ENCODE results near the gene GLMP. TPM values are rescaled to one million over a fixed set of nuclear protein-coding genes. Genes with fewer than 3 reads are reported as not detected.
A peak's percentile ranks its signal among the peaks of the same experiment; 100 is the strongest.

GLMP gene
- total RNA-seq, 3 donors from 2014 or later (not counting 1 experiment from before 2014, with no cell fraction given) = 22.9 to 29.1 (median 26.8) TPM

DNA sequence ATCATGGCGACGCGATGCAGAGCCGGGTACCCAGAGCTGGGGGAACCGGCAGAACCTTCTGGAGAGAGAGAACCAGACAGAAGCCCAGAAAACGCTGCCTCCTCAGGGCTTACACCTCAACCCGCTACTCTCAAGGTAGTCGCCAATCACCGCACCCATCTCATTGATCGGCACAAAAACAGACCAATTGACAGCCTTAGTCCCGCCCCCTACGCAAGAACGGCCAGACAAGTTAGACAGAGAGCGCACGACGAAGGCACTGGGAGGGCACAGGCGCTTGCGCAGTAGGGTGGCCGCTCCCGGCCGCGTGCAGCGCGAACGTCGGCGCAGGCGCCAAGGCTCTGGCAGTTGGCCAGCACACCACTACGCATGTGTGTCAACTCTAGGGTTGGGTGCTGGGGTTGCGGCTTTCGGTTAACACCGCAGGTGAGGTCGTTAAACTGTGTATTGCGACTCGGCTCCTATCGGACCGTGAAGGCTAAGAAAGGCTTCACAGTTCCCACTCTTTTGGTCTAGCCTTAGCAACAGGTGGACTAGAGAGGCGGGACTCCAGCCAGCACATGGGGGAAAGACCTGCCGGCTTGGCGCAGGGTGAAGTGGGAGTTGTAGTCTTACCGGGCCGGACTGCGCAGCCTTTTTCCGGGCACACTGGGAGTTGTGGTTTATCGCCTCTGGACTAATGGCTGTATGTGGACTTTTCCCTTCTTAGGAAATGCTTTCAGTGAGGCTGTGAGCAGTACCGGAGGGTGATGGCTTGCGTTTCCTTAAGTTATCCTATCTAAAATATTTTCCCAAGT is 42.9 kb upstream of the GLMP start, which contains the start of the genes CCT3 and TSACC:
Gene CCT3 (minus strand): TSS at position 113 of the 797 bp plus-strand sequence. CDS start 108 bp downstream, at position 5.
Gene TSACC (plus strand): TSS at position 347 of the 797 bp plus-strand sequence. CDS start 1,232 bp downstream, outside the sequence.
- peak within 1 kb of the TSS; percentile 95 for H3K27ac Mint-ChIP-seq

DNA sequence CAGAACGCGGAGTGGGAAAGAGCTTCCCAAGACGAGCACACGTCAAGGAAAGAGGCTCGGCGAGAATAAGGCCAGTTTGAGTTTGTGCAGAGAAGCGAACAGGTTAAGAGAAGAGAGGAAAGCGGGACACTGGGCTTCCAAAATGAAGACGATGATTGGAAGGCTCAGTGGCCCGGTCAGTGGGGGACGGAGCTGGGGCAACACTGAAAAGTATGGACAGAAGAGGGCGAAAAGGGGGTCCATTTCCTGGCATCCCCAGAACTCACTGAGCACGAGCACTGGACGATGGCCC is 42.4 kb upstream of the GLMP start:
- peaks cover 38 to 41% of the 10 kb centered on the region in 2 donors for H3K4me1 Mint-ChIP-seq
- H3K4me1 ChIP-seq (ENCODE audit: control insufficient read depth, insufficient read depth, low read length) = peaks cover 18% of the 10 kb centered on the region
- 0% methylated on average over 14 of the region's 14 CpGs for WGBS (ENCODE audit: insufficient coverage)
- peak overlapping the region; percentile 95 for H3K4me3 Mint-ChIP-seq
- peak overlapping the region; percentile 95 for H3K27ac Mint-ChIP-seq
- H3K27me3 Mint-ChIP-seq (ENCODE audit: low read depth in 2 of 2) = no peaks in the 10 kb centered on the region
- no peaks in the 10 kb centered on the region for H3K27me3 ChIP-seq (ENCODE audit: control insufficient read depth, insufficient read depth, low read length)
- peak overlapping the region; percentile 88 for H3K27ac ChIP-seq (ENCODE audit: low read length)
- intact Hi-C loops (cut with micrococcal nuclease) = loop anchor here (5.0 kb wide), 1 partner anchor 164 kb away; the partner anchor contains the start of gene MEF2D
- peaks cover 26% of the 10 kb centered on the region for H3K36me3 ChIP-seq (ENCODE audit: control insufficient read depth, insufficient read depth, low read length)
- H3K4me3 ChIP-seq (ENCODE audit: low read length) = peak overlapping the region; percentile 84
- no peaks in the 10 kb centered on the region for H3K9me3 ChIP-seq (ENCODE audit: control insufficient read depth, insufficient read depth, low read length)
- peaks cover 6% of the 10 kb centered on the region for H3K36me3 Mint-ChIP-seq
- DNase-seq (no peak), ATAC-seq (peak in 1 of 3 donors; percentile 0)
- H3K9me3 Mint-ChIP-seq = no peaks in the 10 kb centered on the region
- TF ChIP-seq, protein P1, sequence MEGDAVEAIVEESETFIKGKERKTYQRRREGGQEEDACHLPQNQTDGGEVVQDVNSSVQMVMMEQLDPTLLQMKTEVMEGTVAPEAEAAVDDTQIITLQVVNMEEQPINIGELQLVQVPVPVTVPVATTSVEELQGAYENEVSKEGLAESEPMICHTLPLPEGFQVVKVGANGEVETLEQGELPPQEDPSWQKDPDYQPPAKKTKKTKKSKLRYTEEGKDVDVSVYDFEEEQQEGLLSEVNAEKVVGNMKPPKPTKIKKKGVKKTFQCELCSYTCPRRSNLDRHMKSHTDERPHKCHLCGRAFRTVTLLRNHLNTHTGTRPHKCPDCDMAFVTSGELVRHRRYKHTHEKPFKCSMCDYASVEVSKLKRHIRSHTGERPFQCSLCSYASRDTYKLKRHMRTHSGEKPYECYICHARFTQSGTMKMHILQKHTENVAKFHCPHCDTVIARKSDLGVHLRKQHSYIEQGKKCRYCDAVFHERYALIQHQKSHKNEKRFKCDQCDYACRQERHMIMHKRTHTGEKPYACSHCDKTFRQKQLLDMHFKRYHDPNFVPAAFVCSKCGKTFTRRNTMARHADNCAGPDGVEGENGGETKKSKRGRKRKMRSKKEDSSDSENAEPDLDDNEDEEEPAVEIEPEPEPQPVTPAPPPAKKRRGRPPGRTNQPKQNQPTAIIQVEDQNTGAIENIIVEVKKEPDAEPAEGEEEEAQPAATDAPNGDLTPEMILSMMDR (IDR thresholded peaks at IDR 0.05) = no peak

More for the DNA sequence above, 42.9 kb upstream of the GLMP start, which contains the start of the genes CCT3 and TSACC:
- Histone ChIP-seq H3K9me3 (ENCODE audit: control insufficient read depth, insufficient read depth, low read length) (no peaks in the 10 kb centered on the region), H3K36me3 (ENCODE audit: control insufficient read depth, insufficient read depth, low read length) (peaks cover 23% of the 10 kb centered on the region), H3K4me3 (ENCODE audit: low read length) (peak within 1 kb of the TSS; percentile 84), H3K27ac (ENCODE audit: low read length) (peak within 1 kb of the TSS; percentile 88), H3K27me3 (ENCODE audit: control insufficient read depth, insufficient read depth, low read length) (no peaks in the 10 kb centered on the region), H3K4me1 (ENCODE audit: control insufficient read depth, insufficient read depth, low read length) (peaks cover 18% of the 10 kb centered on the region)
- Mint-ChIP-seq H3K4me1 (peaks cover 38 to 41% of the 10 kb centered on the region in 2 donors), H3K4me3 (peak within 1 kb of the TSS; percentile 95), H3K27me3 (ENCODE audit: low read depth in 2 of 2) (no peaks in the 10 kb centered on the region), H3K36me3 (peaks cover 6% of the 10 kb centered on the region), H3K9me3 (no peaks in the 10 kb centered on the region)
- under 1% methylated on average over 47 of the region's 47 CpGs for WGBS (ENCODE audit: insufficient coverage)
- peak; percentile 99 to 100 for DNase-seq
- intact Hi-C loops (cut with micrococcal nuclease) = loop anchor here (5.0 kb wide), 1 partner anchor 164 kb away; the partner anchor contains the start of gene MEF2D
- TF ChIP-seq, protein P1 (IDR thresholded peaks at IDR 0.05) = no peak
- ATAC-seq = peak; percentile 93 to 98 (median 94)

DNA sequence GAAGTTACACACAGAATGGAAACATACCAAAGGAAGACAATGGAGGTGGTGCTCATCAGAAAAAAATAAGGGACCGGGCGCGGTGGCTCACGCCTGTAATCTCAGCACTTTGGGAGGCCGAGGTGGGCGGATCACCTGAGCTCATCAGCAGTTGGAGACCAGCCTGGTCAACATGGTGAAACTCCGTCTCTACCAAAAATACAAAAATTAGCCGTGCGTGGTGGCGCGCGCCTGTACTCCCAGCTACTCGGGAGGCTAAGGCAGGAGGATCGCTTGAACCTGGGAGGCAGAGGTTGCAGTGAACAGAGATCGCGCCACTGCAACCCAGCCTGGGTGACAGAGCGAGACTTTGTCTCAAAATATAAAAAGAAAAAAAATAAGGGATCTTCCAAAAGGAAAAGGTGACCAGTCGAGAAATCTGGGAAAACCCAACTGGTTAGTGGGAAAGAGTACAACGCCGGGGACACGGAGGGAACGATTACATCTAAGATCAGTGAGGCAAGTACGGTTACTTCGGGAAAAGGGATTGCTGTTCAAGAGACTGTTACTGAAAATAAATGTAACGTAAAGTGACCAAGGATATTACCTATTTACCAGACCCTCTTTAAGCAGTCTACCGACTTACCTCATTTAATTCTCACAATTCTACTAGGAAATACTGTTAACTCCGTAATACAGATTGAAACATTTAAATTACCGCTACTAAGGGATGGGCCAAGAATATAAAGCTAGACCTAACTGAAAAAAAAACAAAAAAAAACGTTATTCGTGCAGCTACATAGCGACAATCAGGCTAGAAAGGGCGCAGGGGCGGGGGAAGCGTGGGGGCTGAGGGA is 41.8 kb upstream of the GLMP start:
- 37% methylated on average over 34 of the region's 34 CpGs for WGBS (ENCODE audit: insufficient coverage)
- no peaks in the 10 kb centered on the region for H3K27me3 Mint-ChIP-seq (ENCODE audit: low read depth in 2 of 2)
- peaks cover 38 to 41% of the 10 kb centered on the region in 2 donors for H3K4me1 Mint-ChIP-seq
- Histone ChIP-seq H3K4me1 (ENCODE audit: control insufficient read depth, insufficient read depth, low read length) (peaks cover 18% of the 10 kb centered on the region), H3K36me3 (ENCODE audit: control insufficient read depth, insufficient read depth, low read length) (peaks cover 31% of the 10 kb centered on the region), H3K4me3 (ENCODE audit: low read length) (peak overlapping the region; percentile 84), H3K9me3 (ENCODE audit: control insufficient read depth, insufficient read depth, low read length) (no peaks in the 10 kb centered on the region), H3K27me3 (ENCODE audit: control insufficient read depth, insufficient read depth, low read length) (no peaks in the 10 kb centered on the region), H3K27ac (ENCODE audit: low read length) (peak overlapping the region; percentile 88)
- TF ChIP-seq, protein P1 (IDR thresholded peaks at IDR 0.05) = no peak
- ATAC-seq (no peak), DNase-seq (peak in 1 of 2 donors; percentile 16)
- peak overlapping the region; percentile 95 for H3K27ac Mint-ChIP-seq
- H3K4me3 Mint-ChIP-seq = peak overlapping the region; percentile 95
- intact Hi-C loops (cut with micrococcal nuclease) = loop anchor here (5.0 kb wide), 1 partner anchor 165 kb away; the partner anchor contains the start of gene MEF2D
- peaks cover 6% of the 10 kb centered on the region for H3K36me3 Mint-ChIP-seq
- no peaks in the 10 kb centered on the region for H3K9me3 Mint-ChIP-seq
